ENCODE results near the gene HS6ST2. TPM values are rescaled to one million over a fixed set of nuclear protein-coding genes. Genes with fewer than 3 reads are reported as not detected.

The HS6ST2 gene
- total RNA-seq, 1 experiment from 2014 or later = 13.4 TPM

DNA sequence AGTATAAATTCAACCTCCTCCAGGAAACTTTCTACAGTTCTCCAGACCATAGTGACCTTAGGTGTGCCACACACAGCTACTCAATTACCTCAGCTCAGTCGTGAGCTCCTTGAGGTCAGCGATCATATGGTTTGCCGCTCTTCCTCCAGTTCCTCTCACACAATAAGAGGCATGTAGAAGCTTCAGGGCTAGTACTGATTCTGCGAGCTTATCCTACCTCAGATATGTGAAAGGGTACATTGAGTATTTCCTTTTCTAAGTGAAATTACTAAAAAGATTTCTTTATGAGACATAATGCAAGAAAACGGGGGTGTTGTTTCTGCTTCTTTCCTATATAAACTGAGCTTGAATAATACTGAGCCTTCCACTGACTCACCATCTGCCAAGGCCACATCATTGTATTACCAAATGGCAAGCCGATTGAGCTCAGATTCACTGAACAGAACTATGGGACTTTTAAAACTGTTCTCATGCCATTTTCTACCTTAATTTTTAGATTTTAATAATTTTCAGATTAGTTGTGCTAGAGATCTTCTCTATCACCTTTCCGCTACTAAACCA is 183.1 kb downstream of the HS6ST2 start:
- no peak for DNase-seq
- H3K9me2 ChIP-seq (ENCODE audit: insufficient read depth) = no peaks in the 10 kb centered on the region
- POLR2A ChIA-PET (ENCODE audit: unreplicated experiment) = no interaction called here
- no peak overlapping the region for H2AFZ ChIP-seq
- no peaks in the 10 kb centered on the region for H4K20me1 ChIP-seq (ENCODE audit: insufficient read depth)
- H3K4me2 ChIP-seq = no peak overlapping the region
- no peaks in the 10 kb centered on the region for H3F3A ChIP-seq (ENCODE audit: insufficient read depth, low read depth)
- H3K4me3 ChIP-seq = no peak overlapping the region
- intact Hi-C loops (cut with micrococcal nuclease; ENCODE audit: unreplicated experiment) = no loop called here
- H3K9me3 ChIP-seq (ENCODE audit: insufficient read depth, low read depth) = no peaks in the 10 kb centered on the region
- H3K27ac ChIP-seq = no peak overlapping the region
- TF ChIP-seq, protein P1, sequence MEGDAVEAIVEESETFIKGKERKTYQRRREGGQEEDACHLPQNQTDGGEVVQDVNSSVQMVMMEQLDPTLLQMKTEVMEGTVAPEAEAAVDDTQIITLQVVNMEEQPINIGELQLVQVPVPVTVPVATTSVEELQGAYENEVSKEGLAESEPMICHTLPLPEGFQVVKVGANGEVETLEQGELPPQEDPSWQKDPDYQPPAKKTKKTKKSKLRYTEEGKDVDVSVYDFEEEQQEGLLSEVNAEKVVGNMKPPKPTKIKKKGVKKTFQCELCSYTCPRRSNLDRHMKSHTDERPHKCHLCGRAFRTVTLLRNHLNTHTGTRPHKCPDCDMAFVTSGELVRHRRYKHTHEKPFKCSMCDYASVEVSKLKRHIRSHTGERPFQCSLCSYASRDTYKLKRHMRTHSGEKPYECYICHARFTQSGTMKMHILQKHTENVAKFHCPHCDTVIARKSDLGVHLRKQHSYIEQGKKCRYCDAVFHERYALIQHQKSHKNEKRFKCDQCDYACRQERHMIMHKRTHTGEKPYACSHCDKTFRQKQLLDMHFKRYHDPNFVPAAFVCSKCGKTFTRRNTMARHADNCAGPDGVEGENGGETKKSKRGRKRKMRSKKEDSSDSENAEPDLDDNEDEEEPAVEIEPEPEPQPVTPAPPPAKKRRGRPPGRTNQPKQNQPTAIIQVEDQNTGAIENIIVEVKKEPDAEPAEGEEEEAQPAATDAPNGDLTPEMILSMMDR (conservative IDR thresholded peaks at IDR 0.05) = no peak
- TF ChIP-seq EZH2 (IDR thresholded peaks at IDR 0.05; ENCODE audit: low read depth) = no peak
- H3K27me3 ChIP-seq (ENCODE audit: insufficient read depth, low read depth) = no peaks in the 10 kb centered on the region
- no peaks in the 10 kb centered on the region for H3K36me3 ChIP-seq (ENCODE audit: low read depth)
- BruUV-seq (replicated peaks) = no TSS peak
- H3K79me2 ChIP-seq (ENCODE audit: low read depth) = no peaks in the 10 kb centered on the region
- CTCF ChIA-PET = no interaction called here
- peaks cover 6% of the 10 kb centered on the region; the same call in 1 of the 2 replicates for H3K4me1 ChIP-seq (replicated peaks; ENCODE audit: insufficient read depth)

DNA sequence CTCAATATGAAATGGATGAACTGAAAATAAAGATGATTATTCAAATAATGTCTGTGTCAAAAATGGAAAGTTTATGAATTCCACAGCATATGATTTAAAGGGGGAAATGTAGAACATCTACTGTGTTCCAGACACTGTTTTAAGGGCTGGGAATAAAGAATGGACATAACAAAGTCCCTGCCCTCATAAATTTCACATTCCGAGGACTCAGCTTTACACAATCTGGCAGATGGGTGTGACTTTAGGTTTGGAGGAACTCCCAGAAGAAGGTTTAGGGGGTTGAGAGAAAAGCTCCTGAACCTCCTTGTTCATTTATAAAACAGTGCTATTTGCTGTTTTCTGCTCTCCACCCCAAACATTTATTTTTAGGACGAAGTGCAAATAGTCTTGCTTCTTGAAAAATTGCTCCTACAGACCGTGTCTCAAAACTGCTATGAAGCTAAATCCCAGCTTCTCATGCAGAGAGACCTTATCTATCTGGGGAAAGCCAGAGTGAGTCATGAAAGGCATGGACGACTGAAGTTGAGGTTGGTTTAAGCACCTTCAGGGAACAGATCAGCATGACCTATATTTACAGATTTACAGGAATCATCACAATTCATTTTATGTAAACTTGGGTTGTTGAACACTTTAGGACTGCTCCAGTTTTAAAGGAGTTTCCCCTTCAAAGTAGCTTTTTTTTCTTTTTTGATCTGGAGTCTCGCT is 184.3 kb downstream of the HS6ST2 start:
- Histone ChIP-seq H3F3A (ENCODE audit: insufficient read depth, low read depth) (no peaks in the 10 kb centered on the region), H3K79me2 (ENCODE audit: low read depth) (no peaks in the 10 kb centered on the region), H3K4me2 (no peak overlapping the region), H3K9me3 (ENCODE audit: insufficient read depth, low read depth) (no peaks in the 10 kb centered on the region), H3K27me3 (ENCODE audit: insufficient read depth, low read depth) (no peaks in the 10 kb centered on the region), H2AFZ (no peak overlapping the region), H3K4me1 (replicated peaks; ENCODE audit: insufficient read depth) (peaks cover 6% of the 10 kb centered on the region; the same call in 1 of the 2 replicates), H3K4me3 (no peak overlapping the region), H4K20me1 (ENCODE audit: insufficient read depth) (no peaks in the 10 kb centered on the region), H3K9me2 (ENCODE audit: insufficient read depth) (no peaks in the 10 kb centered on the region), H3K27ac (no peak overlapping the region), H3K36me3 (ENCODE audit: low read depth) (no peaks in the 10 kb centered on the region)
- POLR2A ChIA-PET (ENCODE audit: unreplicated experiment) = no interaction called here
- intact Hi-C loops (cut with micrococcal nuclease; ENCODE audit: unreplicated experiment) = no loop called here
- BruUV-seq (replicated peaks) = no TSS peak
- TF ChIP-seq, protein P1 (conservative IDR thresholded peaks at IDR 0.05) = no peak
- no peak for TF ChIP-seq EZH2 (IDR thresholded peaks at IDR 0.05; ENCODE audit: low read depth)
- peak in 1 of 2 experiments; percentile 40 for DNase-seq
- CTCF ChIA-PET = no interaction called here

DNA sequence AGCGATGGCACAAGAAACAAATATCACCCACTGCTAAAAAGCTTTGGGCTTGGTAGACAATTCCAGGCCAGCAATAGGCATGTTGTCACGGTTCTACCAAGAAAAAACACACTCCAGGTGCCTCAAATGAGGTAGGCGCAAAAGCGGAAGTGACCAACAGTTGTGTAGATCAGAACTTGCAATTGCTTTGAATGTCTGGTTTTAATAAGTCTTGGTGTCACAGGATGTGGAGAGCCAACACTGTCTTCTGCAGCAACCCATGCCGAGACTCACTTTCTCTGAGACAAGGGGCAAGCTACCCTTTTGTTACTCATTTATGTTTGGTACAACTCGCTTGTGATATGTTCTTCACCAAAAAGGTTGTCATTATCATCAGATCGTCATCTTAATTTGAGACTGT is 188.8 kb downstream of the HS6ST2 start:
- no peaks in the 10 kb centered on the region for H3K79me2 ChIP-seq (ENCODE audit: low read depth)
- no peak overlapping the region for H3K4me3 ChIP-seq
- ChIA-PET CTCF (no interaction called here), POLR2A (ENCODE audit: unreplicated experiment) (no interaction called here)
- BruUV-seq (replicated peaks) = no TSS peak
- H3K27me3 ChIP-seq (ENCODE audit: insufficient read depth, low read depth) = no peaks in the 10 kb centered on the region
- H4K20me1 ChIP-seq (ENCODE audit: insufficient read depth) = no peaks in the 10 kb centered on the region
- TF ChIP-seq EZH2 (IDR thresholded peaks at IDR 0.05; ENCODE audit: low read depth) = no peak
- TF ChIP-seq, protein P1 (conservative IDR thresholded peaks at IDR 0.05) = no peak
- intact Hi-C loops (cut with micrococcal nuclease; ENCODE audit: unreplicated experiment) = no loop called here
- no peak overlapping the region for H3K4me2 ChIP-seq
- no peaks in the 10 kb centered on the region for H3K9me3 ChIP-seq (ENCODE audit: insufficient read depth, low read depth)
- H3K36me3 ChIP-seq (ENCODE audit: low read depth) = no peaks in the 10 kb centered on the region
- no peaks in the 10 kb centered on the region for H3F3A ChIP-seq (ENCODE audit: insufficient read depth, low read depth)
- H2AFZ ChIP-seq = no peak overlapping the region
- no peaks in the 10 kb centered on the region for H3K9me2 ChIP-seq (ENCODE audit: insufficient read depth)
- peaks cover 6% of the 10 kb centered on the region; the same call in 1 of the 2 replicates for H3K4me1 ChIP-seq (replicated peaks; ENCODE audit: insufficient read depth)
- DNase-seq = no peak
- no peak overlapping the region for H3K27ac ChIP-seq

Measured in PC-9 (cell line).